EL (cell line): Measurements from ENCODE around the gene PRKX.
"Not testable (repeated sequence)": the region's sequence is repeated elsewhere in the genome, so short reads cannot be mapped to it uniquely, and the experiment has no call there.

Source experiments
- DNase-seq: peaks from one replicate; pipeline ENCODE4 v3.0.0-alpha.2; 2016

Gene PRKX

GRCh38 chrX:3567686-3568085 is 145.8 kb downstream of the PRKX start:
- peak; percentile 12 for DNase-seq

- DNase-seq = no peak
Measured at GRCh38 chrX:3563451-3563850, 150.0 kb downstream of the PRKX start.

- not testable (repeated sequence) for DNase-seq
Measured at GRCh38 chrX:3560010-3560409, 153.4 kb downstream of the PRKX start.
